NOMO-1 (cell line): ENCODE measurements around the gene PCDHB11.
"Not testable (repeated sequence)": the region's sequence is repeated elsewhere in the genome, so short reads cannot be mapped to it uniquely, and the experiment has no call there.

ENCODE experiments used
- DNase-seq, 2 experiments: peaks; one replicate each; lab custom pipeline; 2025; ENCODE audit not compliant: unreplicated experiment in 2 of 2; lab: John Stamatoyannopoulos, UW

PCDHB11 gene

DNA sequence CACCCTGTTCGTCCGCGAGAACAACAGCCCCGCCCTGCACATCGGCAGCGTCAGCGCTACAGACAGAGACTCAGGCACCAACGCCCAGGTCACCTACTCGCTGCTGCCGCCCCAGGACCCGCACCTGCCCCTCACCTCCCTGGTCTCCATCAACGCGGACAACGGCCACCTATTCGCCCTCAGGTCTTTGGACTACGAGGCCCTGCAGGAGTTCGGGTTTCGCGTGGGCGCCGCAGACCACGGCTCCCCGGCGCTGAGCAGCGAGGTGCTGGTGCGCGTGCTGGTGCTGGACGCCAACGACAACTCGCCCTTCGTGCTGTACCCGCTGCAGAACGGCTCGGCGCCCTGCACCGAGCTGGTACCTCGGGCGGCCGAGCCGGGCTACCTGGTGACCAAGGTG is 36.5 kb downstream of the PCDHB11 start:
- not testable (repeated sequence) for DNase-seq

DNA sequence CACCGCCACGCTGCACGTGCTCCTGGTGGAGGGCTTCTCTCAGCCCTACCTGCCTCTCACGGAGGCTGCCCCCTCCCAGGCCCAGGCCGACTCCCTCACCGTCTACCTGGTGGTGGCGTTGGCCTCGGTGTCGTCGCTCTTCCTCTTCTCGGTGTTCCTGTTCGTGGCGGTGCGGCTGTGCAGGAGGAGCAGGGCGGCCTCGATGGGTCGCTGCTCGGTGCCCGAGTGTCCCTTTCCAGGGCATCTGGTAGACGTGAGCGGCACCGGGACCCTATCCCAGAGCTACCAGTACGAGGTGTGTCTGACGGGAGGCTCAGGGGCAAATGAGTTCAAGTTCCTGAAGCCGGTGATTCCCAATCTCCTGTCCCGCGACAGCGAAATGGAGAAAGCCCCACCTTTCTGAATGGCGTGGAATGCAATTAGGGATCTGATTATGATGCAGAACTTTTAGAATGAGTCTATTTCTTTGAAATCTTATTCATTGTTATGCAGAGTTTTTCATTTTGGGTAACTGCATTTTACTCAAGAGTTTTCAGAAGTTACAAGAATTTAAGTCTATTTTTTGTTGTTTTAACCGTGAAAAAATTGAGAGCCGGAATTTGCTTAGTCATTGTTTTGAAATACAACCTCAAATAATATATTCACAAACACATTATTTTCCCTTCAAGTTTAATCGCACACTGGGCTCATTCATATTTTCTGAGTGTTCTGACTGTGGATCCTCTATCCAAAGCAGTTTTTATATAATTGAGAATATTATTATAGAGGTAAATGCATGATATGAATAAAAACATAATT is 37.3 kb downstream of the PCDHB11 start:
- DNase-seq, result no peak

DNA sequence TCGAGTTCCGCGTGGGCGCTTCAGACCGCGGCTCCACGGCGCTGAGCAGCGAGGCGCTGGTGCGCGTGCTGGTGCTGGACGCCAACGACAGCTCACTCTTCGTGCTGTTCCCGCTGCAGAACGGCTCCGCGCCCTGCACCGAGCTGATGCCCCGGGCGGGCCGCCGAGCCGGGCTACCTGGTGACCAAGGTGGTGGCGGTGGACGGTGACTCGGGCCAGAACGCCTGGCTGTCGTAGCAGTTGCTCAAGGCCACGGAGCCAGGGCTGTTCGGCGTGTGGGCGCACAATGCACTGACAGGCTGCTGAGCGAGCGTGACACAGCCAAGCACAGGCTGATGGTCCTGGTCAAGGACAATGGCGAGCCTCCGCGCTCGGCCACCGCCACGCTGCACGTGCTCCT is 42.1 kb downstream of the PCDHB11 start:
- DNase-seq, result no peak

DNA sequence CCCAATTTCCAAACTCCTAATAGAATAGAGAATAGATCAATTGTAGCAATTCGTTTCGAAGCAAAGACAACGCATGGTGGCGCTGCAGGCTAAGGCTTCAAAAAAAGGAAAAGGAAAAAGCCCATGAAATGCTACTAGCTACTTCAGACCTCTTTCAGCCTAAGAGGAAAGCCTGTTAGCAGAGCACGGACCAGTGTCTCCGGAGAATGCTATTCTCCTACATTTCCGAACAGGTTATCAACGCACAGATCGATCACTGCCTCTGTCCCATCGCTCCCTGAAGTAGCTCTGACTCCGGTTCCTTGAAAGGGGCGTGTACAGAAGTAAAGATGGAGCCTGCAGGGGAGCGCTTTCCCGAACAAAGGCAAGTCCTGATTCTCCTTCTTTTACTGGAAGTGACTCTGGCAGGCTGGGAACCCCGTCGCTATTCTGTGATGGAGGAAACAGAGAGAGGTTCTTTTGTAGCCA is 45.9 kb downstream of the PCDHB11 start, which contains the start of gene PCDHB15:
Gene PCDHB15 (plus strand): TSS at position 146 of the 468 bp plus-strand sequence. CDS start 184 bp downstream, at position 330.
- DNase-seq, result no peak

DNA sequence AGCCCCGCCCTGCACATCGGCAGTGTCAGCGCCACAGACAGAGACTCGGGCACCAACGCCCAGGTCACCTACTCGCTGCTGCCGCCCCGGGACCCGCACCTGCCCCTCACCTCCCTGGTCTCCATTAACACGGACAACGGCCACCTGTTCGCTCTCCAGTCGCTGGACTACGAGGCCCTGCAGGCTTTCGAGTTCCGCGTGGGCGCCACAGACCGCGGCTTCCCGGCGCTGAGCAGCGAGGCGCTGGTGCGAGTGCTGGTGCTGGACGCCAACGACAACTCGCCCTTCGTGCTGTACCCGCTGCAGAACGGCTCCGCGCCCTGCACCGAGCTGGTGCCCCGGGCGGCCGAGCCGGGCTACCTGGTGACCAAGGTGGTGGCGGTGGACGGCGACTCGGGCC is 47.5 kb downstream of the PCDHB11 start:
- DNase-seq, result not testable (repeated sequence)

DNA sequence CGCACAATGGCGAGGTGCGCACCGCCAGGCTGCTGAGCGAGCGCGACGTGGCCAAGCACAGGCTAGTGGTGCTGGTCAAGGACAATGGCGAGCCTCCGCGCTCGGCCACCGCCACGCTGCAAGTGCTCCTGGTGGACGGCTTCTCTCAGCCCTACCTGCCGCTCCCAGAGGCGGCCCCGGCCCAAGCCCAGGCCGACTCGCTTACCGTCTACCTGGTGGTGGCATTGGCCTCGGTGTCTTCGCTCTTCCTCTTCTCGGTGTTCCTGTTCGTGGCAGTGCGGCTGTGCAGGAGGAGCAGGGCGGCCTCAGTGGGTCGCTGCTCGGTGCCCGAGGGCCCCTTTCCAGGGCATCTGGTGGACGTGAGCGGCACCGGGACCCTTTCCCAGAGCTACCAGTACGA is 48.0 kb downstream of the PCDHB11 start:
- not testable (repeated sequence) for DNase-seq

DNA sequence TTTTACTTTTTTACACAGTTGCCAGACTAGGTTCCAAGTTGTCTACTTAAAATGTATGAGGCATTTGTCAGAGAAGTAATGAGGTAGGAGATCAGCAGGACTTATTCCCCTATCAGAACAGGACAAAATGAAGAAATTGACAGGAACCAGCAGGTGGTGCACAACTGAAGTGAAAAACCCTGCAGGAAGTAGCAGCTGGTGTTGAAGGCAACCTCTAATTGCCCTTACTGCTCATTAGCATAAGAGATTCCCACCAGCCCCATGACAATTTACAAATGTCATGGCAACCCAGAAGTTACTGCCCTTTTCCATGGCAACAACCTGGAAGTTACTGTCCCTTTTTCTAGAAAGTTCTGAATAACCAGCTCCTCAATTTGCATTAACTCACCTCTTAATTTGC is 51.1 kb downstream of the PCDHB11 start:
- no peak for DNase-seq
